T-helper 2 cell treated with Interferon-gamma antibody and Interleukin-4, amounts not matched to agents 5 μg/mL and 100 μg/mL, for 36 hours (primary cell): ENCODE results near the gene TBC1D16.

Source experiments
- DNase-seq: peaks from one replicate; pipeline ENCODE4 v3.0.0; 2021; ENCODE audit warnings: low spot score
- H3K27ac Mint-ChIP-seq: one replicate; pipeline ENCODE4 v1.8.0; 2021; ENCODE audit warnings: mild to moderate bottlenecking, mixed read lengths
- H3K27me3 Mint-ChIP-seq: one replicate; pipeline ENCODE4 v1.8.0; 2021; ENCODE audit warnings: low read depth, mixed read lengths
- H3K36me3 Mint-ChIP-seq: one replicate; pipeline ENCODE4 v1.8.0; 2021; ENCODE audit warnings: low read depth, mixed read lengths
- H3K4me1 Mint-ChIP-seq: one replicate; pipeline ENCODE4 v1.8.0; 2021; ENCODE audit warnings: low read depth, mixed read lengths
- H3K4me3 Mint-ChIP-seq: one replicate; pipeline ENCODE4 v1.8.0; 2022; ENCODE audit warnings: mild to moderate bottlenecking, moderate library complexity, mixed read lengths
- H3K9me3 Mint-ChIP-seq: one replicate; pipeline ENCODE4 v1.8.0; 2021; ENCODE audit warnings: mixed read lengths

Gene TBC1D16

DNA sequence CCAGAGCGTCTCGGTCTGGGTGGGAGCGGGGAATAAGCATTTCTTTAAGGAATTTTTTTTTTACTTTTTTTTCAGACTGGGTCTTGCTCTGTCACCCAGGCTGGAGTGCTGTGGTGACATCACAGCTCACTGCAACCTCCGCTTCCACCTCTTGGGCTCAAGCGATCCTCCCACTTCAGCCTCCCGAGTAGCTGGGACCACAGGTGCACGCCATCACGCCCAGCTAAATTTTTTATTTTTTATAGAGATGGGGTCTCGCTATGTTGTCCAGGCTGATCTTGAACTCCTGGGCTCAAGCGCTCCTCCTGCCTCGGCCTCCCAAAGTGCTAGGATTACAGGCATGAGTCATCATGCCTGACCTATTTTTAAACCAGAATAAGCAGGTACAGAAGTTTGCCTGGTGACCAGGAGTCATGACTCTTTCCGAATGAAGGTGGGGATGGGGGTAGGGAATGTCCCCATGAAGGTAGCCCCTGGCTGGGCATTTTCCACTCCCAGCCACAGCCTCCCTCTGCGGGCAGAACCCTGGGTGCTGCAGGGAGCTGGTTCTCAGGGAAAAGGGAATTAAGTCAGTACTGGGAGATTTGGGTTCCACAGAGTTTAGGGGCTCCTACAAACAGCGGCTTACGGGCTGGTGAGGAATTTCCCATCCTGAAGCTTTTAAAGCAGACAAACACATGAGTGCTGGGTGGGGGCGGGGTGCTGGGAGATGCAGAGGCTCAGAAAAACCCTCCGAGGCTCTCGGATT lies 48.3 kb downstream of the TBC1D16 start:
- Mint-ChIP-seq H3K4me3 (no peak overlapping the region), H3K9me3 (no peaks in the 10 kb centered on the region), H3K27me3 (no peaks in the 10 kb centered on the region), H3K36me3 (no peaks in the 10 kb centered on the region), H3K4me1 (peaks cover 3% of the 10 kb centered on the region), H3K27ac (no peak overlapping the region)
- DNase-seq = no peak

DNA sequence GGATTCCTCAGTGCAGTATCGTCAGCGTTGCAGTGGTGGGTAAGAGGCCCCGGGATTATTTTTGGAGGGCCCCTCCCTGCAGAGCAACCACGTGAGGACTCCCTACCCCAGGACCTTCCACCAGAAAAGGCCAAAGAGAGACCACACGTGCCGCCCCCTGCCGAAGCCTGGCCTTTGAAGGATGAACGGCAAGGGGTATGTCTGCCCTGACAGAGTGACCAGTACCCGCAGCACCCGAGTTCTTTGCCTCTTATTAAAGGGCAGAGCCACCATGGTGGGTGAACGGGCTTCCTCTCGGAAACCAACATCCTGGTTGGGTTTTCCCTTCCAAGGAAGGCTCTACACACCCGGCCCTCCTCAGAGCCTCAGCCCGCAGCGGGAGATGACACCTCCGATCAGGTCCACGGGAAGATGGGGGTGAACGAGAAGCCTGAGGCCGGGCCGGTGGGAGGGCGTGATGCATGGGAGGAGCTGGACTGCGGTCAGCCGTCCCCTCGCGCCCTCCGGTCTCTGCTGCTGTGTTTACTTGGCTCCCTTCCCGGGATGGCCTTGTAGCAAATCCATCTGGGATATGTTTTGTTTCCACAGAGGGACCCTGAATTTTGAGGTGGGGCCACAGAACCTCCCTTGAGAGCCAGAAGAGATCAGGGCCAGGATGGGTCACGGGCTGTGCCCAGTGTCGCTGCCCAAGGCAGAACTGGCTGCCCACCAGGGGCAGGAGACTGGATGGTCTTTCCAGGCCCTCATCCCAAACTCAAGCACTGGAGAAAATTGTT lies 49.1 kb downstream of the TBC1D16 start:
- Mint-ChIP-seq H3K27ac (no peak overlapping the region), H3K36me3 (no peaks in the 10 kb centered on the region), H3K4me1 (no peaks in the 10 kb centered on the region), H3K9me3 (no peaks in the 10 kb centered on the region), H3K27me3 (no peaks in the 10 kb centered on the region), H3K4me3 (no peak overlapping the region)
- DNase-seq = no peak

DNA sequence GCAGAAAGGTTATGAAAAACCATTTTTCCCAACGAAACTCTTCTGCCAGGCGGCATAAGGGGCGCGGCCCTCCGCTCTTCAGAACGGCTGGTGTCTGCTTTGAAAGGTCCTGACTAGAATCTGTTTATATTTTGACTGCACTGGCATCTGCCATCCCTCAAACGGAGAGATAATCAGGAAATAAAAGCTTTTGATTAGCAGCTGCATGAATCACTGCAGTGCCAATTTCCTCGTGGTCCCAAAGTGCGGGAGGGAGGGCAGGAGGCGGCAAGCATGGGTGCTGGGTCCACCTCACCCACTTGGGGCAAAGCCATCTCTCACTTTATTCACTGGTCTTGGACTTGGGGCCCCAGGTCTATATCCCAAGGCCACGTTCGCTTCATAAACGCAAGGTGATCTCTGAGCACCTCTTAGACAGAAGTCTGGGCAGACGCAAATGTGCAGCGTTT lies 49.7 kb downstream of the TBC1D16 start:
- no peak overlapping the region for H3K27ac Mint-ChIP-seq
- H3K4me3 Mint-ChIP-seq = no peak overlapping the region
- H3K36me3 Mint-ChIP-seq = no peaks in the 10 kb centered on the region
- H3K4me1 Mint-ChIP-seq = no peaks in the 10 kb centered on the region
- DNase-seq = no peak
- H3K9me3 Mint-ChIP-seq = no peaks in the 10 kb centered on the region
- H3K27me3 Mint-ChIP-seq = no peaks in the 10 kb centered on the region

DNA sequence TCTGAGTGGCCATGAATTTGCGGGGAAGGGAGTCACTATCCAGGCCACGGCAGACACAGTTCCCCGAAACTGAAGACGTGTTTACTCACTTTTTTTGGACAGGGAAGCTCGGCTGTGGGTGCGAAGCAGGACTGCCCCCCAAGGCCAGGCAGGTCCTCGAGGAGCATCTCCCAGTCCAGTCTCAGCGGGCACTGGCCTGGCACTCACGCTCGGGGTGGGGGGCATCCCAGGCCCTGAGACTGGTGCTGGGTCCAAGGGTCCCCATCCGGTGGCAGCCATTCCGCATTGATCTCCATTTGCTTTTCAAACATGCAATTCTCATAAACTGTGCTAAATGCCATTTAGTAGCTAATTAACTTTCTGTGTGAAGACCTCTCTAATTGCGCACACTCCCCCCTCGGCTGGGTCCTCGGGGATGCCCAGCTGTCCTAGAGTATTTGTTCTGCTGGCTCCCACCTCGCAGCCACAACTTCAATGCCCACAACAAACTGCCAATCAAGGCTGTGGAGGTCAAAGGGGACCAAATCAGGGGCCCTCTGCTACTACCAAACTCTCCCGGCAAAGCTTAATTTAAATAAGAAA lies 50.2 kb downstream of the TBC1D16 start:
- no peak for DNase-seq

DNA sequence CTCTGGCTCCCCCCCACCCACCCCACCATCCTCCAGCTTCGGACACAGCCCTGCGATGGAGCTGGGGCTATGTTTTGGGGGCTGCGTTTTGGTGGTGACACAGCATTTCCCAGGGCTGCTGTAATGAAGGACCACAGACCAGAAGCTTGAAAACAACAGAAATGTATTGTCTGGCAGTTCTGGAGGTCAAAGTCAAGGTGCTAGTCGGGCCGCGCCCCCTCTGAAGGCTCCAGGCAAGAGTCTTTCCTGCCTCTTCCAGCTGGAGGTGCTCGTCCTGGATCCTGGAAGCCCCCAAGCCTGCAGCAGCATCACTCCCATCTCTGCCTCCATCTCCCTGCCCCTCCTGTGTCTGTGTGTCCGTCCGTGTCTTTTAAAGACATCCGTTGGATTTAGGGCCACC lies 50.8 kb downstream of the TBC1D16 start:
- H3K4me3 Mint-ChIP-seq = no peak overlapping the region
- no peaks in the 10 kb centered on the region for H3K27me3 Mint-ChIP-seq
- H3K36me3 Mint-ChIP-seq = no peaks in the 10 kb centered on the region
- DNase-seq = no peak
- no peak overlapping the region for H3K27ac Mint-ChIP-seq
- H3K4me1 Mint-ChIP-seq = no peaks in the 10 kb centered on the region
- no peaks in the 10 kb centered on the region for H3K9me3 Mint-ChIP-seq

More for the DNA sequence above, 50.2 kb downstream of the TBC1D16 start:
- H3K36me3 Mint-ChIP-seq = no peaks in the 10 kb centered on the region
- H3K4me3 Mint-ChIP-seq = no peak overlapping the region
- H3K4me1 Mint-ChIP-seq = no peaks in the 10 kb centered on the region
- H3K9me3 Mint-ChIP-seq = no peaks in the 10 kb centered on the region
- H3K27me3 Mint-ChIP-seq = no peaks in the 10 kb centered on the region
- no peak overlapping the region for H3K27ac Mint-ChIP-seq

DNA sequence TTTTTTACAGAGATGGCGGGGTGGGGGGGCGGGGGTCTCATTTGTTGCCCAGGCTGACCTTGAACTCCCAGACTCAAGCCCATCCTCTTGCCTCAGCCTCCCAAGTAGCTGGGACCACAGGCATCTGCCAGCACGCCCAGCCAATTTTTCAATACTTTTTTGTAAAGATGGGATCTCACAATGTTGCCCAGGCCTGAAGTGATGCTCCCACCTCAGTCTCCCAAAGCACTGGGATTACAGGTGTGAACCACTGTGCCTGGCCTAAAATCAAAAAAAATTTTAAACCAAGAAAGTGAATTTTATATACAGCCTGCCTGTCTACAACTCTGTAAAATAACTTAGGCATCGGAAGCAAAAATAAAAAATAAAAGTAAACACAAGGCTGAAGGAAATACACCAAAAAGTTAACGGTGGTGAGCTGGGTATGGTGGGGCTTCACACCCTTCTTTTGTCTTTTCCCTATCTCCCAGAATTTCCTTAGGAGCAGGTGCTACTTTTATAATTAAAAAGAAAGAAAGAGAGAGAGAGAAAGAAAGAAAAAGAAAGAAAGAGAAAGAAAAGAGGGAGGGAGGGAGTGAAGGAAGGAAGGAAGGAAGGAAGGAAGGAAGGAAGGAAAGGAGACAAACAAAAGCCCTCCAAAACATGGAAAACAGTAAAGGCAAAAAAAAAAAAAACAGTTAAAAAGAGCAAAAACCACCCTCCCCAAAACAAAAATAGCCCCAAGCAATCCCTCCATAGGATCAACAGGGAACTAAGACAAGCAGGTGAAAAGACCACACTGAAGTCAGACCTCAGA lies 51.4 kb downstream of the TBC1D16 start:
- Mint-ChIP-seq H3K27me3 (no peaks in the 10 kb centered on the region), H3K4me3 (no peak overlapping the region), H3K36me3 (no peaks in the 10 kb centered on the region), H3K27ac (no peak overlapping the region), H3K9me3 (no peaks in the 10 kb centered on the region), H3K4me1 (no peaks in the 10 kb centered on the region)
- no peak for DNase-seq

DNA sequence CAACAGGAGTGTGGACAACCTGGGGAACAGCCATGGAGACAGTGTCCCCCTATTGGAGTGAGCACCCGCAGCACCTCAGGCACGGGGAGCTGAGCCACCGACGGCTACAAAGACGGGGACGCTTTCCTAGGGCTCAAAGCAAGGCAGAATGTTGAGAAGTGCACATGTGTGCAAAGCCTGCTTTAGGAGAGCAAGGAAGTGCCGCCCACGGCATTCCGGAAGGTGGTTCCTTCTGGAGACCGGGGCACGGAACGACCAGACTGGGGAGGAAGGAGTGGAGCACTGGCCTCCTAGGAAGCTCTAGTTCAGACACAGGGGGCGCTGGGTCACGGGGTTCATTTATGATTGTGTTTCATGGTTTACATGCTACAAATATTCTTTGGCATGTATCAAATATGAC lies 52.2 kb downstream of the TBC1D16 start:
- H3K4me3 Mint-ChIP-seq = no peak overlapping the region
- H3K4me1 Mint-ChIP-seq = no peaks in the 10 kb centered on the region
- no peak for DNase-seq
- no peak overlapping the region for H3K27ac Mint-ChIP-seq
- no peaks in the 10 kb centered on the region for H3K27me3 Mint-ChIP-seq
- H3K36me3 Mint-ChIP-seq = no peaks in the 10 kb centered on the region
- no peaks in the 10 kb centered on the region for H3K9me3 Mint-ChIP-seq

DNA sequence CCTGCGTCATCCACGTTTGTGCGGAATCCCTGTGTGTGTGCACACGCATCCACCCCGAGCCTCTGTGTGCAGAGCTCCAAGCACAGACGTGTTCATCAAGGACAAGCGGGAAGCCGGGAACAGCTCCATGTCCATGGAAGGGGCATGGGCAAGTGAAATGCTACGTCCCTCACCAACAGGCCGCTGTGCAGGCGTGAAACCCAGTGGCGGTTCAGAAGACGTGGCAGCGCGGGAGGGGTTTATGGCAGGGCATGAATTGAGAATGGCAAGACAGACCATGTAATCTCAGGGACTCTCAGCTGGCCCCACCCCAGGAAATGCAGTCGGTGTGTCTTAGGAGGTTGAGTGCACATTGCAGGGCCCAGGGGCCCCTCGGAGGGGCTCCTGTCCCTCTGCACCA lies 52.7 kb downstream of the TBC1D16 start:
- Mint-ChIP-seq H3K9me3 (no peaks in the 10 kb centered on the region), H3K27ac (no peak overlapping the region), H3K27me3 (no peaks in the 10 kb centered on the region), H3K4me1 (no peaks in the 10 kb centered on the region), H3K4me3 (no peak overlapping the region), H3K36me3 (no peaks in the 10 kb centered on the region)
- DNase-seq = no peak

DNA sequence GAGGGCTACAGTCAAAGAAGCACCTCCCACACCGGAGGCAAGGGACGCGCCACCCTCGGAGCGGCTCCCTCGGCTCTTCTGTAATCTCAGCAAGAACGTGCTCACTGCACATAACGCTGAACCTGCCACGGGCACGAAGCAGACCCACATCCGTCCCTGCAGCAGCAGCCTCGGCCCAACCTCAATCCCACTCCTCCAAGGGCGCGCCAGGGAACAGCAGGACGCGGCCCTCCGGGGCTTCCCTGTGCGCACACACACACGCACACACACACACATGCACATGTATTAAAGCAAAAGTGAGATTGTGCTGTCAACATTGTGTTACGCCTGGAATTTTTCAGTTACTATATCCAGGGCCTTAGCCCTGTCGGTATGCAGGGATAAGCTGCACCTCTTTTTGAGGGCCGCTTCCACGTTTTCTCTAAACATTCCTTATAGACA lies 54.0 kb downstream of the TBC1D16 start:
- Mint-ChIP-seq H3K27ac (no peak overlapping the region), H3K9me3 (no peaks in the 10 kb centered on the region), H3K4me3 (no peak overlapping the region), H3K36me3 (no peaks in the 10 kb centered on the region), H3K27me3 (no peaks in the 10 kb centered on the region), H3K4me1 (no peaks in the 10 kb centered on the region)
- DNase-seq = no peak

DNA sequence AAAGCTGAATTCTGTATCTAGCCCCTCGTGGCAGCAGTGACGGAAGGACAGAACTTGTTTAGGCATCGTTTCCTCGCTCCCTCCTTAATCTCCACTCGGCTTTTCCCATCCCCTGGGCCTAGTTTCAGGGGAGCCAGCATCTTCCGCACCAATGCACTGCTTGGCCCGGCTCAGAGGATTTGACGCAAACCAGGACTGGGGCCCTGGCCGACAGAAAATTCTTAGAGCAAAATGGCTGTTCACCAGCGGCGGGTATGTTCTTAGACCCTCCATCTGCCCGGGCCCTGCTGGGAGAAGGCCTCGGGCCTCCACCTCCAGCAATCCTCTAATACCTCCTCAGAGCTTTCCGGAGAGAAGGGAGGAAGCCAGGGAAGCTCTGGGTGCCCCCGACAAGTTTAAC lies 54.6 kb downstream of the TBC1D16 start:
- Mint-ChIP-seq H3K27me3 (no peaks in the 10 kb centered on the region), H3K4me1 (no peaks in the 10 kb centered on the region), H3K9me3 (no peaks in the 10 kb centered on the region)

DNA sequence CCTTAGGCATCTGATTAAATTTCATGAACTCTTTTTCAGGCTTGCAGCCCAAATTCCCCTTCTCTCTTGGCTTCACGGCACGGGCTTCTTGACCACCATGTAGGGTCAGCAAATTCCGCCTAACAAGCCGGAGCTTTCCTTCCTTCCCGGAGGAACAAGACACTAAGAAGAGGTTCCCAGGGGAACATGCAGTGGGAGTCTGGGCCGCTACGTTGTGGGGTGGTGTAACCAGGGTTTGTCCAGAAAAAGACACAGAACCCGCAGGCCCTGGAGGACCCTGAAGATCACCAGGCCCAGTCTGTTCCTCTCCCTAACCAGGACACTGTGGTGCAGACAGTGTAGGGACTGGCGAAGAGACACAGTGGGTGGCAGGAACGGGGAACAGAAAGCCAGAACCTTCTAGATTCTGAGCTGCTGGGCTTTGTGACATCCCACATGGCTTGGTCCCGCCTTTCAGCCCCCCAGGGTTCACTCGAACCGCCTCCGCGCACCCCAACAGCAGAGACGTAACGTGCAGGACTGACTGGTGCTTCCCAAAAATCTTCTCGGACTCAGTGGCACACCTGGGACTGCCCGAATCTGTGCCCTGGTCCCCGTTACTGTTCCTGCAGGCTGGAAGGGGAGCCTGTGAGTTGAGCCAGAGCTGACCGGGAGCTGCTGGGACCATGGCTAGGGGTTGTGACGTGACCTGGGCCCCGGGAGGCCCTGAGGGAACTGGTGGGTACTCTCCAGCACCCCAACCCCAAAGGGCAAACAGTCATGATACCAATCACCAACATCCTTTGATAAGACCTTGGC lies 55.2 kb downstream of the TBC1D16 start:
- no peaks in the 10 kb centered on the region for H3K4me1 Mint-ChIP-seq
- no peak for DNase-seq
- H3K36me3 Mint-ChIP-seq = no peaks in the 10 kb centered on the region
- H3K27me3 Mint-ChIP-seq = no peaks in the 10 kb centered on the region
- no peak overlapping the region for H3K4me3 Mint-ChIP-seq
- no peaks in the 10 kb centered on the region for H3K9me3 Mint-ChIP-seq
- H3K27ac Mint-ChIP-seq = no peak overlapping the region

More for the DNA sequence above, 54.6 kb downstream of the TBC1D16 start:
- H3K27ac Mint-ChIP-seq = no peak overlapping the region
- DNase-seq = no peak
- H3K36me3 Mint-ChIP-seq = no peaks in the 10 kb centered on the region
- H3K4me3 Mint-ChIP-seq = no peak overlapping the region

DNA sequence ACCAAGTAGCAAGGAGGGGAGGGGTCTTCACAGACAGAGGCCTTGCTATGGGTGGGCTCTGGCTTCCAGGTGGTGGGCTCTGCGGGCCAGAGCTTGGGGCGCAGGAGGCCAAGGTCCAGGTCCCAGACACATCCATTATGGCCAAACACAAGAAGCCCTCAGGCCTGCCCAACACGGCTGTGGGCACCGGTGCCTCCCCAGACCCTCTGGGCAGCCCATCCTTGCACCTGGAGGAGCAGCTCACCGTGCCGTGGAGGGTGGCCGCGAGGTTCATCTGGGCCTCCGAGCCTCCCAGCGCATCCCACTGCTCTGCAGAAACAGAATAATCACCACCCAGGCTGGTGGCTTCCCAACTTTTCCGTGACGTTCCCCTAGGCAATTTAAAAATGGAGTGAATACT lies 55.9 kb downstream of the TBC1D16 start:
- H3K36me3 Mint-ChIP-seq = no peaks in the 10 kb centered on the region
- no peaks in the 10 kb centered on the region for H3K27me3 Mint-ChIP-seq
- no peak overlapping the region for H3K27ac Mint-ChIP-seq
- no peaks in the 10 kb centered on the region for H3K4me1 Mint-ChIP-seq
- H3K4me3 Mint-ChIP-seq = no peak overlapping the region
- H3K9me3 Mint-ChIP-seq = no peaks in the 10 kb centered on the region
- no peak for DNase-seq

DNA sequence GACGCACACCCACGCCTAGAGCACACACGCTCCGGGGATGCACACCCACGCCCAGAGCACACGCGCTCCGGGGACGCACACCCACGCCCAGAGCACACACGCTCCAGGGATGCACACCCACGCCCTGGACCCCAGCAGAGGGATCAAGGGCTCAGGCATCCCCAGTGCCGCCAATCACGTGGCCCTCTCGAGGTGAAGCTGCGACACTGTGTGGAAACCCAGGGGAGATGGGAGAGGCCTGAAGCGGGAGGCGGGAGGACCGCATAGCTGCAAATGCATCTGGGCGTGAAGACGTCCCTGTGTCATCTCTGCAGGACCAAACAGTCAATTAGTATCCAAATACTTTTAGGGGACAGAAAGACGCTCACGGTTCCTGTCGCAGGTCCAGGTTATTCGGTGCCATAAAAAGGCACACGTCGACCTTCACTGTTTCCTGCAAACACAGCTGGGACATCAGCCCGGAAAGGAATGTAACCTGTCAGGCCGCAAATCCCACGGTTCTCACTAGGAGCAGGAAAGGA lies 56.4 kb downstream of the TBC1D16 start:
- H3K4me3 Mint-ChIP-seq = no peak overlapping the region
- no peaks in the 10 kb centered on the region for H3K36me3 Mint-ChIP-seq
- no peaks in the 10 kb centered on the region for H3K4me1 Mint-ChIP-seq
- H3K9me3 Mint-ChIP-seq = no peaks in the 10 kb centered on the region
- DNase-seq = no peak
- H3K27ac Mint-ChIP-seq = no peak overlapping the region
- no peaks in the 10 kb centered on the region for H3K27me3 Mint-ChIP-seq
